Common myeloid progenitor, CD34-positive (primary cell): ENCODE measurements around the gene CD8B. TPM values are rescaled to one million over a fixed set of nuclear protein-coding genes. Genes with fewer than 3 reads are reported as not detected.
"Not testable (repeated sequence)": the region's sequence is repeated elsewhere in the genome, so short reads cannot be mapped to it uniquely, and the experiment has no call there.

Source experiments
- CTCF ChIA-PET: fragments of 350-600 bp; sonication (Branson Sonifier 250); formaldehyde crosslinking; loops from one replicate; lab custom pipeline; 2021; ENCODE audit warnings: antibody characterized with exemption; lab: Charles Lee
- POLR2A ChIA-PET: fragments of 350-600 bp; sonication (Branson Sonifier 250); formaldehyde crosslinking; loops from one replicate; lab custom pipeline; 2021; ENCODE audit warnings: antibody characterized with exemption; lab: Charles Lee
- DNase-seq, 3 donors: peaks; one replicate each; pipeline versions ENCODE4 v3.0.0 to v3.0.0-alpha.2; 2013
- H3K27ac ChIP-seq, 2 experiments: 1 replicate in 1 of 2; 2 replicates in 1 of 2; pipeline ENCODE4 v1.7.0; 2013; ENCODE audit warnings: inconsistent platforms in 2 of 2, low read length in 2 of 2, mild to moderate bottlenecking in 2 of 2, low read depth in 1 of 2, moderate library complexity in 1 of 2; ENCODE audit not compliant: severe bottlenecking in 2 of 2, insufficient read depth in 1 of 2, poor library complexity in 1 of 2
- H3K27me3 ChIP-seq, 5 experiments: replicated peaks in 2 of 5; 1 replicate in 3 of 5; 2 replicates in 2 of 5; pipeline versions ENCODE4 v1.6.1 to v1.7.0; 2013; ENCODE audit warnings: low read length in 4 of 5, mild to moderate bottlenecking in 2 of 5, moderate library complexity in 2 of 5, inconsistent platforms in 1 of 5; ENCODE audit not compliant: insufficient read depth in 5 of 5, control insufficient read depth in 4 of 5
- H3K36me3 ChIP-seq, 4 experiments: 1 replicate in 2 of 4; 2 replicates in 2 of 4; pipeline versions ENCODE4 v1.6.1 to v1.7.0; 2013; ENCODE audit warnings: low read length in 3 of 4, control low read depth in 1 of 4, mild to moderate bottlenecking in 1 of 4; ENCODE audit not compliant: control insufficient read depth in 4 of 4, insufficient read depth in 4 of 4
- H3K4me1 ChIP-seq, 4 experiments: 1 replicate in 3 of 4; 2 replicates in 1 of 4; pipeline versions ENCODE4 v1.6.1 to v1.7.1; 2013; ENCODE audit warnings: low read length in 3 of 4, mild to moderate bottlenecking in 3 of 4, control low read depth in 1 of 4, inconsistent platforms in 1 of 4, moderate library complexity in 1 of 4; ENCODE audit not compliant: control insufficient read depth in 4 of 4, insufficient read depth in 4 of 4; ENCODE audit errors: control extremely low read depth in 1 of 4
- H3K4me3 ChIP-seq, 7 experiments: 1 replicate in 4 of 7; 2 replicates in 3 of 7; pipeline versions ENCODE4 v1.5.1 to v1.7.0; 2013; ENCODE audit warnings: mild to moderate bottlenecking in 7 of 7, low read length in 6 of 7, moderate library complexity in 6 of 7, inconsistent platforms in 2 of 7, low read depth in 2 of 7, control low read depth in 1 of 7; ENCODE audit not compliant: insufficient read depth in 4 of 7, control insufficient read depth in 1 of 7; ENCODE audit errors: extremely low read depth in 1 of 7
- H3K9me3 ChIP-seq, 5 experiments: 1 replicate in 4 of 5; 2 replicates in 1 of 5; pipeline versions ENCODE4 v1.6.1 to v1.7.1; 2013; ENCODE audit warnings: low read length in 4 of 5, mild to moderate bottlenecking in 2 of 5, inconsistent platforms in 1 of 5, low read depth in 1 of 5, moderate library complexity in 1 of 5; ENCODE audit not compliant: control insufficient read depth in 4 of 5, insufficient read depth in 2 of 5; ENCODE audit errors: control extremely low read depth in 1 of 5
- WGBS: methylation state at CpG from one replicate; pipeline ENCODE4 v1.1.5; 2013; ENCODE audit not compliant: insufficient coverage; 5-methylcytosine and 5-hydroxymethylcytosine counted together
- polyA plus RNA-seq: library from polyadenylated mRNA; unstranded; fragments of 120-200 nt; gene quantifications from one replicate; pipeline ENCODE4 v1.2.1, GENCODE V29; 2013

CD8B gene
- polyA plus RNA-seq, result 0.21 TPM

- H3K4me3 ChIP-seq, result peak within 1 kb of the TSS in 2 of 7 experiments; percentile 26 to 48
- CTCF ChIA-PET, H3K9me3 ChIP-seq, POLR2A ChIA-PET, H3K27ac ChIP-seq, H3K36me3 ChIP-seq, H3K4me1 ChIP-seq: not testable (repeated sequence)
- peaks cover 0 to 10% (median 0%) of the 10 kb centered on the region in 5 experiments for H3K27me3 ChIP-seq
- peak in 1 of 3 donors; percentile 24 for DNase-seq
- WGBS, result 4% methylated on average over 5 of the region's 55 CpGs
These were observed at the start of gene CD8B for GRCh38 chr2:86861628-86862379. Gene CD8B, minus strand, starts transcription at chr2:86861886. Its CDS starts 21 bp downstream, at chr2:86861865.

GRCh38 chr2:86905868-86906267 lies 44.2 kb upstream of the CD8B start:
- H3K4me1 ChIP-seq, H3K36me3 ChIP-seq, H3K9me3 ChIP-seq, CTCF ChIA-PET, H3K27ac ChIP-seq, H3K27me3 ChIP-seq, H3K4me3 ChIP-seq, DNase-seq, POLR2A ChIA-PET: not testable (repeated sequence)
- no CpG with 5 or more reads among the region's 1 CpG for WGBS

- H3K36me3 ChIP-seq, POLR2A ChIA-PET, H3K27ac ChIP-seq, H3K27me3 ChIP-seq, H3K4me3 ChIP-seq, CTCF ChIA-PET, H3K4me1 ChIP-seq, H3K9me3 ChIP-seq, DNase-seq: not testable (repeated sequence)
- no CpG with 5 or more reads among the region's 4 CpGs for WGBS
These were observed 39.0 kb upstream of the CD8B start for GRCh38 chr2:86900687-86901086.

- CTCF ChIA-PET, H3K36me3 ChIP-seq, H3K27me3 ChIP-seq, H3K9me3 ChIP-seq, H3K4me3 ChIP-seq, H3K4me1 ChIP-seq, POLR2A ChIA-PET, H3K27ac ChIP-seq, DNase-seq: not testable (repeated sequence)
- WGBS, result no CpG with 5 or more reads among the region's 3 CpGs
These were observed 24.3 kb upstream of the CD8B start for GRCh38 chr2:86886026-86886425.

GRCh38 chr2:86882865-86883264 lies 21.2 kb upstream of the CD8B start:
- POLR2A ChIA-PET, CTCF ChIA-PET, H3K27ac ChIP-seq, H3K4me1 ChIP-seq, H3K4me3 ChIP-seq, H3K27me3 ChIP-seq, H3K9me3 ChIP-seq, DNase-seq, H3K36me3 ChIP-seq: not testable (repeated sequence)
- no CpG with 5 or more reads among the region's 2 CpGs for WGBS

GRCh38 chr2:86882118-86882665 lies 20.5 kb upstream of the CD8B start:
- H3K9me3 ChIP-seq, H3K4me3 ChIP-seq, DNase-seq, POLR2A ChIA-PET, H3K4me1 ChIP-seq, CTCF ChIA-PET, H3K27me3 ChIP-seq, H3K27ac ChIP-seq, H3K36me3 ChIP-seq: not testable (repeated sequence)
- no CpG with 5 or more reads among the region's 5 CpGs for WGBS

GRCh38 chr2:86878986-86879385 lies 17.3 kb upstream of the CD8B start:
- POLR2A ChIA-PET, CTCF ChIA-PET, H3K4me3 ChIP-seq, H3K27me3 ChIP-seq, H3K9me3 ChIP-seq, H3K4me1 ChIP-seq, H3K36me3 ChIP-seq, H3K27ac ChIP-seq, DNase-seq: not testable (repeated sequence)
- WGBS, result no CpG with 5 or more reads among the region's 1 CpG
